Suppressor macrophage (primary cell): ENCODE measurements around the gene GPR101.

Experiments
- DNase-seq, 4 experiments: peaks; one replicate each; pipeline ENCODE4 v3.0.0-alpha.2; 2020 to 2022
- total RNA-seq, 17 experiments: gene quantifications; one replicate each; lab custom pipeline; 2026; ENCODE audit warnings: mixed read lengths in 6 of 17, inconsistent platforms in 3 of 17; lab: John Stamatoyannopoulos, UW

The GPR101 gene, protein sequence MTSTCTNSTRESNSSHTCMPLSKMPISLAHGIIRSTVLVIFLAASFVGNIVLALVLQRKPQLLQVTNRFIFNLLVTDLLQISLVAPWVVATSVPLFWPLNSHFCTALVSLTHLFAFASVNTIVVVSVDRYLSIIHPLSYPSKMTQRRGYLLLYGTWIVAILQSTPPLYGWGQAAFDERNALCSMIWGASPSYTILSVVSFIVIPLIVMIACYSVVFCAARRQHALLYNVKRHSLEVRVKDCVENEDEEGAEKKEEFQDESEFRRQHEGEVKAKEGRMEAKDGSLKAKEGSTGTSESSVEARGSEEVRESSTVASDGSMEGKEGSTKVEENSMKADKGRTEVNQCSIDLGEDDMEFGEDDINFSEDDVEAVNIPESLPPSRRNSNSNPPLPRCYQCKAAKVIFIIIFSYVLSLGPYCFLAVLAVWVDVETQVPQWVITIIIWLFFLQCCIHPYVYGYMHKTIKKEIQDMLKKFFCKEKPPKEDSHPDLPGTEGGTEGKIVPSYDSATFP
- total RNA-seq: 0 to 1.4 (median 0) reads per million in 17 experiments

DNA sequence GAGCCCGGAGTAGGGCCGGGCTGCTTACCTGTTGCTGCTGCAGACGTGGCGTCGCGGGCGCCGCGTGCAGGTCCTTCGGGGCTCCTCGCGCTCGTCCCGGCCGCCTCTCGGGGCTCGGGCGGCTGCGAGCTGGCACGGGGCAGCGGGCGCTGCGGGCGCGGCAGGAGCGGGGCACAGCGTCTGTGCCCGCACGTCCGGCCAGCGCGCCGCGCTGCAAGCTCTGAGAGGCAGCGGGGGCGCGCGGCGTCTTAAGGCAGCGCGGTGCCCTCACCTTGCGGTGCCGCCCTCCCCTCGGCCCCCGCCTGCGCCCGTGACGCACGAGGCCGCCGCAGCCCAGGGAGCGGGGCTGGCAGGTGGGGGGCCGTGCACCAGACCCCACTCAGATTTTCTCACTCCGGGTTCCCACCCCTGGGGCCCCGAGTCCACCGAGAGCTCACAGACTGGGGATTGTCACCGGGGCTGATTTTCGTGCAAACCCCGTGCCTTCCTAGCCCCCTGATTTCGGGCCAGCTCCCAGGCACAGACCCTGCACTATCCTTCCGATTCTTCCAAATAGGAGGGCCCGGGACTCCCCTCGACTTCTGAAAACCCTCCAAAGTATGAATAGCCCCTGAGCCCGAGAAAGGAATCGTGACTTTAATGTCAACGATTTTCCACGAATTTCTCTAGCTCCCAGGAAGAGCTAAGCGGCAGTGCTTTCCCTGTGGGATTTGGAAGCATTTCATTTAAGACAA is at the start of gene GPR101:
TSS of gene GPR101 (minus strand) at position 222 of the 734 bp plus-strand sequence. CDS start 2,321 bp downstream, outside the sequence.
- no peak for DNase-seq

DNA sequence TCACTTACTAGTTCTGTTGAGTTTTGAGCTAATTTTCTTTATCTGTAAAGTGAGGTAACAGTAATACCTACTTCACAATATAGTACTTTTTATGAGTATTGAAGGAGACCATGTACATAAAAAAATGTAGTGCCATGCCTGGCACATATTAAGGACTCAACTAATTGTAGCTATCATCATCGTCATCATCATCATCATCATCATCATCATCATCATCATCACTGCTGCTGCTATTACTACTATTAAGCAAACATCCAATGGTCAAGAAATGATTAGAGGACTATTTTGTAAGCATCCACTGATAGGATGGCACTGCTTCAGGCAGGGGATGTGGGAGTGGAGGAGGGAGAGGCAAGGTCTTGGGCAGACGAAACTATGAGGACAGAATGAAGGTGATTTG is 47.4 kb upstream of the GPR101 start:
- no peak for DNase-seq

DNA sequence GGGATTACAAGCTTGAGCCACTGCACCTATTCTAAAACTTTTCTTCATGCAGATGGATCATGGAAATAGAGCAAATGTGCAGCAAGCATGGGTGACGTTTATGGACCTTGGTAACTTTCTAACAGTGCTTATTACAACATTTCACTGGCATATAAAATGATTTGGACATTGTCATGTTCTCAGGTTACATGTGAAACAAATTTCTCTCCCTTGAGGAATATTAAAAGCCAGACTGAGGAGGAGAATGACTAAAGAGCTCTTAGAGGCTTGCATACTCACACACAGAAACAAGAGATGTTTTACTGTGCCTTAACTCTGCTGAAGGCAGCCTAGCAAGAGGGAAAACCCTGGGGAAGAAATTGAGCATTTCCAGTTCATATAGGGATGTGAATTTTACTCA is 38.6 kb upstream of the GPR101 start:
- no peak for DNase-seq

DNA sequence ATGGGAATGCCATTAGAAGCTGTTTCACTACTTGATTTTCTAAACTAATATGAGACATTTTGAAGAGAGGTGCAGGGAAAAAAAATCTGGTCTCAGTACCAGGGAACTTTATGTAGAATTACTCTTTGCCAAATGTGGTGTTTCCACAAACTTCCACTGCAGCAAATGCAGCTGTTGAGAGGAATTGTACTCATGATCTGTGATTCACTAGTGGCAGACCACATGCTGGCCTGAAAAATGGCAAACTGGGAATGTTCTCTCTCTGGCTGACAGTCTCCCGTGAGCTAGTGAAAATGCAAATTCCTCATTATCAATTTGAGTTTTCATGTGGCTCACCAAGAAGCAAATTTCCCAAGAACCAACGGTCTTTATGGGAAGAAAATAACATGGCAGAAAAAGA is 37.8 kb upstream of the GPR101 start:
- DNase-seq: no peak

DNA sequence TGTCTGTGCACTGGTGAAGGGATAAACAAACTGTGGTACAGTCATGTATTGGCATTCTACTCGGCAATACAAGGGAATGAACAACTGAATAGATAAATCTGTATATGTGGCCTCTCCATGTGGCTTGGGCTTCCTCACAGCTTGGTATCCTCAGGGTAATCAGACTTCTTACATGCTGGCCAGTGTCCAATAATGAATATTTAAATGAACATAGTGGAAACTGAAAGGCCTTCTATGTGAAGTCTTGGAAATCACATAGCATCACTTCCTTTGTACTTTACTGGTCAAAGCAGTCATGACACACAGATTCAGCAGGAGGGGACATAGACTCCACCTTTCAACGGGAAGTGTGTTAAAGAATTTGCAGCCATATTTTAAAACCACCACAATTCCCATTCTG is 33.4 kb upstream of the GPR101 start:
- no peak for DNase-seq

DNA sequence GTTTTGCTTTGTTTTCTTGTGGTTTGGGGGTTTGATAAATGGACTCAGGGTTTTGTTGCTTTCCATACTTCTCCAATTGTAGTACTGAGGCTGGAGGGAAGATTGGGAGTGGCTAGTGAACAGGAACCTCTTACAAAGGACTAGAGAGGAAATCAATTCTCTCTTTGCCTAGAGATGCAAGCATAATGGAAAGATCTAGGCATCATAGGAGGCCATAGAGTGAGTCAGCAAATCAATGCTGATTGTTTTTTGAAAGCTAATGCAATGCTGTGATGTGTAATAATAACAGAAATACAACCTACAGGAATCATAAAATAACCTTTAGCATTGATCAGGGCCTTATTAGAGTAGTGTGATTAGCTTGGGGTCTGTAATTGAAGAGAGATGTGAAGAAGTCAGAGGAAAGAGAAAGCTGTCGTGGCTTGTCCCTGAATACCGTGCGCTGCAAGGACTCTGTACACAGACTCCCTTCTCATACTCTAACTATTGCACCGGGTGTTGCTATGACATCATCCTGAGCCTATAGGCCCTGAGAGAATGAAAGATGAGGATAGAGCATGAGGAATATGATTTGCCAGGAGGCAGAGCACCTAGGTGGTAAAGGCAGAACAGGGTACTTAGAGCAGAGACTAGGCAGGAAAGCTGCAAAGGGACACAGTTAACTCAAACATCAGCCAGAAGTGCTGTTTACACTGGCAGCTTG is 29.3 kb upstream of the GPR101 start:
- no peak for DNase-seq

DNA sequence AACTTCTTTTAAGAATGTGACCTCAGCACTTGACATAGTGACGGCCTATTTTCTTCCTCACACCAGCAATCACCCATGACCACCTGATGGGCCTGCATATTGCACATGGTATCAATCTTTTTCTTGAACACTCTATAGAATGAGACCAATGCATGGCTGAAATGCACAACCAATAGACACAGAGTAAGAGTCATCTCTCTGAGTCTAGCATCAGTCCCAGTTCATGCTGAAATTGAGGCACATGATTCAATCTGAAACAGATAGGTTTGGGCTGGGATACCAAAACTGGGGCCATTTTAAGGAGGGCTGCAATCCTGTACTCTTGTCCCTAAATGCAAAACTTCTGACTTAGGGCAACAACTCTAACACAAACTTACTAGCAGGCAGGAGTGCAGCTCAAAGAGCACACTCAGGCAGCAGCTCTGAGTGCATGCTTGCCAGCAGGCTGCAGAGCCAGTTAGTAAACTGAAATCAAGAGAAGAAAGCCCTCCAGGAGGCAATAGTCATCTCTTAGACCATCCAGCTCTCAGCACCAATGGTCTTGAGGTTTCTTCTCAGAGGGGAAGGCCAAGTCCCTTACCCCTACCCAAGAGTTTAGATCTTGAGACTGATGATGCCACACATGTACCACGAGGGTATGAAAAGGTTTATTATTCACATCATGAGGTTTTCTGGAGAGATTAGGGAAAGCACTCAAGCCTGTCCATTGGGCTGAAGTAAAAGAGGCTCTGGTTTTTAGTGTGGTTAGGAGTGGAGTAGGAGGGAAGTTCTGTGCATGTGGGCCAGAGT is 24.7 kb upstream of the GPR101 start:
- DNase-seq: no peak

DNA sequence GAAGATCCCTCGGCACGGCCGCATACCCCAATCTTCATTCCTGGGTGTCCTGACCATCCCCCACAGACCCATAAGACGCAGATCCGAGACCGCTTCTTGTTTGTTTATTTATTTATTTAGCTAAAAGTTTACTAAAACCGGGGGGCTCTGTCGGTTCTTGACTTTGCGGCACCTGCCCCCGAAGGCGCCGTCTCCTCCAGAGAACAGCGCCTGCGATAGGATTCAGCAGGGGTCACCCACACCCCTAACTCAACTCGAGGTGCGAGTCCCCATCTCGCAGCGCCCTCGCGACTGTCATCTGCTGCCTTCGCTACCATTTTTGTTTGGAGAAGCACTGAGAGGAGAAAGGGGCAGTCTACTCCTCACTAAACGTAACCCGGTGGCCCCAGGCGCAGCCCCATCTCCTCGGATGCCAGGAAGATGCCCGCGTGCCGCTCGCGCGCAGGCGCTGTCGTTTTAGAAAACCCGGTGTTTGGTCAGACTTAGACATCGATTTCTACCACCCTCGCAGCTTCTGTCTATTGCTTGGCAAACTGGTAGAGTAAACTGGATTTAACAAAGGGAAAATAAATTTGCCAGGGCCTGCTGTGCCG is 18.9 kb upstream of the GPR101 start:
- peak in 1 of 4 experiments; percentile 8 for DNase-seq

DNA sequence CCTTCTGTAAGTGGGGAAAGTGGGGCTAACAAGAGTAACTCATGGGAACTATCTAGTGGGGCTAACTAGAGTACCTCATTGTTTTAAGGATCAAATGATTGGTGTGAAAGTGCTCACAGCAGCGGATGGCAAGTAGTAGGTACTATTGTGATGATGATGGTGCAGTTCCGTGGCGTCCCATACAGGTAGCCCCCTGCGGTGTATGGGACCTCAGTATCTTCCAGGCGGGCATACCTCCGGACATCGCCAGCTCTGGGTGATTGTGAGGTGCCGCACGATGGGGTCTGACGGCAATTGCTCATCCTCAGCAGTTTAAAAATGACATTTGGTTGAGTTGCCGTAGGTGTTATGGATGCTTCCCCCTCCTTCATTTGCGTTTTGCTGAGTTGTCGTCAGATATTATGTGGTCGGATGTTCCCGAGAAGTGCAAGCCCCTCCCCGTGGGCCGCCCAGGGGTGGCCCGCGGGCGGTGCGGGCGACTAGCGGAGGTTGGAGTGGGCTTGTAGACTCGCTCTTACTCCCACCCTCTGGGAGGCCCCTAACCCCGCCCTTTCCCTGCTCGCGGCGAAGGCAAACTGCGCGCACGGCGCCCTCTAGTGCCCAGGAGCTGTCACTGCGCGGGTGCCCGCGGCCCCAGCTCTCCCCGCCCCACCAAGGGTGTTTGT is 18.3 kb upstream of the GPR101 start:
- peak; percentile 41 to 67 (median 56) for DNase-seq

DNA sequence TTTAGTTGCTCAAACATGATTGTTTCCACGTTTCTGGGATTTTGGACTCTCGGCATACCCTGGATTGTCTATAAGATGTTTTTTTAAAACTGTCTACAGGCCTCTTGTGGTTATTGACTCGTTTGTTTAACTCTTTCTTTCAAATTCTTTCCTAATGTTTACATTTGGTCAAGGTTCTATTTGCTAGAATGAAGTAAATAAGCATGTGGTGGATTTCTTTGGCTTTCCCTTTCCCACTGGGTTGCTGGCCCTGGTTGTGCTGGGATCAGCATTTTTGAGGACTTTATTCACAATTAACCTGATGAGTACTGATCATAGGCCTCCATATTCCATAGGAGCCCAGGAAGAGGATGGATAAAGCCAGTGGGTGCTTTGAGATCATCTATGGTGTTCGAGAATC is 11.1 kb upstream of the GPR101 start:
- DNase-seq: no peak

DNA sequence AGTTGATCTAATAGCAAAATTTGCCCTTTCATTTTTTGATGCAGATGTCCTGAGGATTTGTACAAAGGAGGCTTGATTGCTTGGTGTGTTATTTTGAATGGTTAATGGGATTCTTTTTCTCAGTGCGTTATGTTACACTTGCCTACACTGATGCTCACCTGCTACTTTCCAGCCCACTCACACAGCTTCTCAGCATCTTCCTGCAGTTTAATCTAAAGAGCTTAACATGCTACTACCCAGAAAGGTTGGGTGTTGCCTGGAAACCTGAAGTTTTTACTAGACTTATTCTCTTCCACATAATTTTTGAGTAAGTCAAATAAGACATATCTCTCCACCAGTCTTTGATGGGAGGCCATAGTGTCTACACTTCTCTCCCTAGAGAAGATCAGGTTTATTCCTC is 9.9 kb upstream of the GPR101 start:
- no peak for DNase-seq

DNA sequence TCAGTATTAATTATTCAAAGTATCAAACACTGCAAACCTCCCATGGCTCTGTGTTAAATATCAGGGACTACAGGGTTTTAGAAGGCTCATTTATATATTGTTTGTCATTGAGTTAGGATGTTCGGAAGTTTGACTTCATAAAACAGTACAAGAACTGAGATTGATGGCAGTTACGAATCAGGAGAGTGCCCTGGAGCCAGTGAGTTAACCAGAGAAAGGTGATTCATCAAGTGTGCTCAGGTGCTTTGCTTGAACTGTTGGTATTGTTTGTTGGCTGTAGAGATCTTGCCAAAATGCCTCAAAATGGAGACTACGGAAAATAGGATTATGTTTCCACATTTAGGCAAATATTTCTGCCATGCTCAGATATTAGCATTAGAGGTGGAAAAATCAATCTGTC is 7.5 kb upstream of the GPR101 start:
- no peak for DNase-seq

DNA sequence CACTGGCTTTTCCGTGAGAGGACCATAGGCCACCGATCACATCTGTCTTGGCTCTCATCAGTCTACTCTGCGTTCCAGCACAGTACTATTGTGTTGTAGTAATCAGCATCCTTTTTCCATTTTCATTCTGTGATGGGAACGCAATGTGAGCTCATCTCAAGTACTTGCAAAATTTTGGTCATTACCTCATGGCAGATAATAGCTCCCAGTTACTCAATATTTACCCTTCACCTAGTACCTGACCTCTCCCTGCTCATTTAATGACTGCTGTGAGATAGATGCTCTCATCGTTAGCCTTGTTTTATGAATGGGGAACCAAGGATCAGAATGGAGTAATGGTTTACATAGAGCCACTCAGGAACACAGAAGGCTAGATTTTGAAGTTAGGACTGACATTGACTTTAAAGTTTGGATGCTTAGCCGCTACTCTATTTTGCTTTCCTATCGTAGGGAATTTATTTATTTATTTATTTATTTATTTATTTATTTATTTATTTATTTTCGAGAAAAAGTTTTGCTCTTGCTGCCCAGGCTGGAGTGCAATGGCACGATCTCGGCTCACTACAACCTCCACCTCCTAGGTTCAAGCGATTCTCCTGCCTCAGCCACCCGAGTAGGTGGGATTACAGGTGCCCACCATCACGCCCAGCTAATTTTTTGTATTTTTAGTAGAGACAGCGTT is 6.5 kb upstream of the GPR101 start:
- DNase-seq: no peak

DNA sequence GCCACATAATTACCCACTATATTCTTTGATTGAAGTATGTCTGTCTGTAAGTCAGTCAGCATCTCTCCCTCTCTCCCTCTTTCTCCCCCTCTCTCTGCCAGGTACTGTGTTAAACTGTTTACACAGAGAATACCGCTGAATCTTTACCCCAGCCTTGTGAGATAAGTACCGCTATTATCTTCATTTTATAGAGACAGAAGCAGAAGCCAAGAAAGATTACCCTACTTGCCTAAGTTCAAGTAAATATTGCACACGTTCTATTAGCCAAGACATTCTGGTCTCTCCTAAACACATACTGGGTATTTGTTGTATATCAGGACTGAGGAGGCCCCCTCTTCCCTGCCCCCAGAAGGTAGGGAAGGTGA is 695 bp upstream of the GPR101 start:
- no peak for DNase-seq

DNA sequence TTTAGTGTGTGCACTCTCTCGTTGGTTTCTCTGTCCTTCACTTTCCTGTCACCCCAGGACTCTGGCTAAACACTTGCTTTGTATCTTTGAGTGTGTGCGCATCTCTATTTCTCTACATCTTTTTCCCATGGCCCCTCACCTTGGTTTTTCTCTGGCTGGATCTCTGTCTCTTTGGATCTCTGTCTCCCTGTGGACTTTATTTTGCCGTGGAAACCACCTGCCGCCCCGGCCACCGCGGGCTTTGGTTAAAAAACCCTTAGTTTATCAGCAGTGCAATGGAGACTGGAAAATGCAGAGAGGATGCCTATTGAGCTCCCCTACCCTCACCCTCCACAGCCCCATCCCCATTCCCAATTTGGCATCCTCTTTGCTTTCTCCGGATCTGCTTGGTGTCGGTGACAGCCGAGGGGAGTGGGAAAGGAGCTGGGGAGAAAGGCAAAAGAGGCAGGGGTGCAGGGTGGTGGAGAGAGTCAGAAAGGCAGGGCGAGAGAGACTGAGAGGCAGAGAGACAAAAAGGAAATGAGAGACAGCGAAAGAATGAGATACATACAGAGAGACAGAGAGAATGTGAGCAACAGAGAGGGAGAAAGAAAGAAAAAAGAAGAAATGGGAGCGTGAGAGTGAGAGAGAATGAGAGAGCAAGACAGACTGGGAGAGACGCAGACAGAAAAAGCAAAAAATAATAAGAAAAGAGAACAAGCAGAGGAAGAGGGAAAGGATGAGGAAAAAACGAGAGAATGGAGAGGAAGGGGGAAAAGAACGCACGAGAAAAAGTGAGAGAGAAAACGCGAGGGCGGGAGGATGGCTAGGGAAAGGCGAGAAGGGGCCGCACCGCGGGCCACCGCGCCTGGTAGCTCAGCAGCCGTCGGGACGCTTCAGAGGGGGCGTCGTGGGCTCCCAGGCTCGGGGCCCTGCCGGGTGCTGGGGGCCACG is 688 bp downstream of the GPR101 start:
- DNase-seq: no peak

DNA sequence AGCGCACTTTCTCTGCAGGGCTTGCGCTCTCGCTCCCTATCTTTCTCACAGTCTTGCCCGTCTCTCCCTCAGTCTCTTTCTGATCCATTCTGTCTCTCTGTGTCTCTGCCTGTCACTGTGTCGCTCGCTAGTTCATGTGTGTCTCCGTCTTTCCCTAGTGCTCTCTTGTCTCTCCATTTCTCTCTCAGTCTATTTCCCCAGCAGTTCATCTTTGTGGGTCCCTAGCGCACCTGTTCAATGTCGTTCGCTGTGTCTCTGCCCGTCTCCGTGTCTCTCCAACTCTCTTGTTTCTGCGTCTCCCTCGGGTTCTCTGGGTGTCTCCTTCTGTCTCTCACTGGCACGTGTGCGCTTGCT is 1.5 kb downstream of the GPR101 start:
- no peak for DNase-seq

DNA sequence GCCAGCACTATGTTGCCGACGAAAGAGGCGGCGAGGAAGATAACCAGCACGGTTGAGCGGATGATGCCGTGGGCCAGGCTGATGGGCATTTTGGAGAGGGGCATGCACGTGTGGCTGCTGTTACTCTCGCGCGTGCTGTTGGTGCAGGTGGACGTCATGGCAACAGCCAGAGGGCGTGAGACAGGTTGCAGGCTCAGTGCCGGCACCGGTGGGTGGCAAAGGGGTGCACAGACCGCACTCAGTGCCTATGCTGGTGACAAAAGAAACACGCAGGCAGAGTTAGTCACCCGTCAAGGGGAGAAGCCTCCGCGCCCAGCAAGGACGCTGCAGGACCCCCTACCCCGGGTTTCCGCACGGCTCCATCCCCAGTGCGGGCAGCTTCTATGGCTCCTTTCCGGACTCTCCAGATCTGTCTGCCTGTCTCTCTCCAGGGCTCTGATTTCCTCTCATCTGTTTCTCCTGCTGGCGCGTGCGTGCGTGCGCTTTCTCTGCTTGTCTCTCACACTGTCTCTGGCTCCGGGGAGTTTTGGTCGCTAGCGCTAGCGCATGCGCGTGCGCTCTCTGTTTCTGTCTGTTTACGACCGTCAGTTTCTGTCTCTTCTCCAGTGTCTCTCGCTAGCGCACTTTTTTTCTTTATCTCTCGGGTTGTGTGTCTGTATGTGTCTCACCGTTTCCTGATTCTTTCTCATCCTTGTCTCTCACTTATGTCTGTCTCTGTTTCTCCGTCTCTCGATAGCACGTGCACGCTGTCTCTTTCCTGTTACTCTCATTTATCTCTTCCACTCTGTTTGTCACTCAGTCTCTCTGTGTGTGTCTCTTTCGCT is 2.1 kb downstream of the GPR101 start:
- peak; percentile 1 to 42 (median 23) for DNase-seq

DNA sequence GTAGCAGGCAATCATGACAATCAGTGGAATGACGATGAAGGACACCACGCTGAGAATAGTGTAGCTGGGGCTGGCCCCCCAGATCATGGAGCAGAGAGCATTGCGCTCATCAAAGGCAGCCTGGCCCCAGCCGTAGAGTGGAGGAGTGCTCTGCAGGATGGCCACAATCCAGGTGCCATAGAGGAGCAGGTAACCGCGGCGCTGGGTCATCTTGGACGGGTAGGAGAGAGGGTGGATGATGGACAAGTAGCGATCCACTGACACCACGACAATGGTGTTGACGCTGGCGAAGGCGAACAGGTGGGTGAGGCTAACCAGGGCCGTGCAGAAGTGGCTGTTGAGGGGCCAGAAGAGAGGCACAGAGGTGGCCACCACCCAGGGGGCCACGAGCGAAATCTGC is 2.8 kb downstream of the GPR101 start:
- no peak for DNase-seq

DNA sequence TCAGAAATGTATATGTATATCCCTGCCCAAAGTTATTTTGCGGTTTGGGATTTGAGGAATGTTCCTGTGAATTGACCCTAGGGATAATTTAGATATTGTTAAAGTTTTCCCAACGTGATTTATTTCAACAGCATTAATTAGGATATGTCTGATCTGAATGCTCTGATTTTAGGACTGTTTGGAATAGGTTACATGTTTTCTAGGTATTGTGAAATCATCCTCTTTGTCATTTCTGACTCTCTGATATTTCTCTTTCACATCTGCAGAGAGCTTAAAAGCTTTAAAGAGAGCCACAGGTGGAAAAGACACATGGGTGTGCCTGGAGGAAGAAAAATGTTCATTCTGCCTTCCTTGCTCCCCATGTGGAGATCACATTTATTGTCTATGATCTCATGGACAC is 5.1 kb downstream of the GPR101 start:
- no peak for DNase-seq
